Effector CD8-positive, alpha-beta T cell (primary cell): ENCODE data around the gene ZCCHC4.

Experiments used
- DNase-seq: peaks from one replicate; lab custom pipeline; 2025; lab: John Stamatoyannopoulos, UW
- total RNA-seq, 4 experiments: gene quantifications; one replicate each; lab custom pipeline; 2026; lab: John Stamatoyannopoulos, UW

Gene ZCCHC4
- total RNA-seq: 12.9 to 23.4 (median 18.4) reads per million in 4 experiments

- DNase-seq: peak; percentile 87
Measured at GRCh38 chr4:25312496-25313200, at the start of gene ZCCHC4. Gene ZCCHC4 (plus strand): TSS chr4:25312774. CDS start chr4:25312810, 36 bp downstream.

GRCh38 chr4:25271866-25272265 lies 40.7 kb upstream of the ZCCHC4 start:
- DNase-seq: no peak

DNA sequence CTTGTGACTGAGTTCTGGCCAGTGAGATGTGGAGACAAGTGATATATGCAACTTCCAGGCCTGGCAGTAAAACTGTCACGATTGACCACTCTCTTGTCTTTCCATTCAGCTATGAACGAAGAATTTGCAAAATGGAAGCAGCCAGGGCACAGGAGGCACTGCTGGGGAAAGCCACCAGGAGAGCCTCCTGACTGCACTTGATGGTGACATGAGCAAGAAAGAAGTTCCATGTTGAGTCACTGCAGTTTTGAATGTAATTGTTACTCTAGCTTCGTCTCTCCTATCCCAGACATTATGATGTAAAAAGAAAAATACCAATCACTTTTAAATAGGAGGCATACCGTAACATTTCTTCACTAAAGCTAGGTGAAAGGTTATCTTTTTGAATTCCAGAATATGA lies 32.4 kb upstream of the ZCCHC4 start:
- no peak for DNase-seq

DNA sequence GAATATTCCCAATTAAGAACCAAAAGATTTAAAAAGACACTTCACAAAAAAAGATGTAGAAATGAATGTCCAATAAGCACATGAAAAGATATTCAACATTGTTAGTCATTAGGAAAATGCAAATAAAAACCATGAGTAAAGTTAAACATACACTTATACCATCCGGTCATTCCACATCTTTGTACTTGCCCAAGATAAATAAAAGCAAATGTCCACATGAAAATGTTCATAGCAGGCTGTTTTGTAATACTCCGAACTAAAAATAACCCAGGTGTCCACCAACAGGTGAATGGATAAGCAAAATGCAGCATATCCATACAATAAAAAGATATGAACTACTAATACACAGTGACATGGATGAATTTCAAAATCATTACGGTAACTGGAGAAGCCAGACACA lies 28.6 kb upstream of the ZCCHC4 start:
- no peak for DNase-seq

DNA sequence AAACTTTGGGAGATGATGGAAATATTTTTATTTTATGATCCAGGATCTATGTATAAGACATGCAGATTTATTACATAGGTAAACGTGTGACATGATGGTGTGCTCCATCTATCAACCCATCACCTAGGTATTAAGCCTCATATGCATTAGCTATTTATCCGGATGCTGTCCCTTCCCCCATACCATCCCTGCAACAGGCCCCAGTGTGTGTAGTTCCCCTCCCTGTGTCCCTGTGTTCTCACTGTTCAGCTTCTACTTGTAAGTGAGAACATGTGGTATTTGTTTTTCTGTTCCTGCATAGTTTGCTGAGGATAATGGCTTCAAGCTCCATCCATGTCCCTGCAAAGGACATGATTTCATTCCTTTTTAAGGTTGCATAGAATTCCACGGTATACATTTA lies 28.1 kb upstream of the ZCCHC4 start:
- no peak for DNase-seq

DNA sequence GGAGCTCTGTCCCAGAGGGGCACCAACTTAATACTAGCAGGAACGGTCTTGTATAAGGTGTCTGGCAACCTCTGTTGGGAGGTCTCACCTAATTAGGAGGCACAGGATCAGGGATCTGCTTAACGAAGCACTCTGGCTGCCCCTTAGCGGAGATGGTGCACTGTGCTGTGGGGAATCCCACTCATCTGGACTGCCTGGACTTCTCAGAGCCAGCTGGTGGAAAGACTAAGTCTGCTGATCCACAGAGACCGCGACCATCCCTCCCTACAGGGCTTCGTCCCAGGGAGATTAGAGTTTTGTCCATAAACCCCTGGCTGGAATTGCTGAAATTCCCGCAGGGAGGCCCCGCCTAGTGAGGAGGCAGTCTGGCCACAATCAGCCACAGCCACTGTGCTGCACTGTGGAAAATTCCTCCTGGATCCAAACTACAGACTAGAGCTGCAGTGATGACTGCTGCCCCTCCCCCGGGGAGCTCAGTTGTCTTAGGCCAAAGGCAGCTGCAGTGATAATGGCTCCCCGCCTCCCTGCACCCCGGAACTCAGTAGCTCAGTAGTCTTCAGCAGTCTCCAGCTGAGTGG lies 22.0 kb upstream of the ZCCHC4 start:
- DNase-seq: no peak

- DNase-seq: no peak
Measured at GRCh38 chr4:25291158-25291733, 21.3 kb upstream of the ZCCHC4 start.

DNA sequence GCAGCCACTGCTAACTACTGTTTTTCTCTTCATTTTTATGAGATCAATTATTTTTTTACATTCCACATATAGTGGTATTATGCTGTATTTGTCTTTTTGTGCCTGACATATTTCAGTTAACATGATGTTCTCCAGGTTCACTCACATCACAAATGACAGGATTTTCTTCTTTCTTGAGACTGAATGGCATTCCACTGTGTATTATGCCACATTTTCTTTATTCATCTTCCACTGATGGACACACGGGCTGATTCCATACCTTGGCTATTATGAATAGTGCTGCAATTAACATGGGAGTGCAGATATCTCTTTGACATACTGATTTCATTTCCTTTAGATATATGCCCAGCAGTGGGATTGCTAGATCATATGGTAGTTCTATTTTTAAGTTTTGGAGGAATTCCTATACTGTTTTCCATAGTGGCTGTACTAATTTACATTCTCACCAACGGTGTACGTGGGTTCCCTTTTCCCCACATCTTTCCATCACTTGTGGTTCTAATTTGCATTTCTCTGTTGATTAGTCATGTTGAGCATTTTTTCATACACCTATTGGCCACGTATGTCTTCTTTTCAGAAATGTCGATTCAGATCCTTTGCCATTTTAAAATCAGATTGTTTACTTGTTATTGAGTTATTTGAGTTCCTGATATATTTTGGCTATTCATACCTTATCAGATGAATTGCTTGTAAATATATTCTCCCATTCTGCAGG lies 14.9 kb upstream of the ZCCHC4 start:
- DNase-seq: no peak

DNA sequence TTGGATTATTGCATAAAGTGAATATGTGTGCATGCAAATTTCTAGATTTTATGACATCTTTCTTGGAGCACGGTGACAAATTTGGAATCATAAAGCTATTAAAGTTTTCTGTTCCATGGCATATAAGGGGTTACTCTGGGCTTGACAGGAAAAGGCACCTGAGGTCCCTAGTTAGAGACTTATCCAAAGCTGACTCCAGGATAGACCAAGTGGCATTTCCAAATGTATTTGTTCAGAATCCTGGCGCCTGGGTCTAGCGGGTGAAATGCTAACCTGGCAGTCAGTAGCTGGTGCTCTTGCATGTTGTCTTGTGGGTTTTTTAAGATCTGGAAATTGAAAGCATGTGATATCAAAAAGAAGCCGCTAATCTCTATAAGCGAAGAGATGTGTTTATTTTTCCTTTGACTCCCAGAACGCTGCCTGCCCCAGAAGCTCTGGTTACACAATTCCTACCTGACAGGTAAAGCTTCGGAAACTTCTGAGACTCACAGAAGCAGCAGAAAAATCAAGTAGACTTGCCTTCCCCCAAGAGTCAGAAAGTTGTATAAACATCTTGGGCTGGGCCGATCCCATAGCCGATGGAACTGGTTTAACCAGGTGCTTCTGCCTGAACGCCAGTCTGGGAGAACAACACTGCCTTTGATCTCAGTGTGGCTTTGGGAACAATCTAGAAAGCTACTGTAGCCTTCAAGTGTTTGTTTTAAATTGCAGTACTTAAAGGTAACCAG lies 12.9 kb upstream of the ZCCHC4 start:
- DNase-seq: no peak

DNA sequence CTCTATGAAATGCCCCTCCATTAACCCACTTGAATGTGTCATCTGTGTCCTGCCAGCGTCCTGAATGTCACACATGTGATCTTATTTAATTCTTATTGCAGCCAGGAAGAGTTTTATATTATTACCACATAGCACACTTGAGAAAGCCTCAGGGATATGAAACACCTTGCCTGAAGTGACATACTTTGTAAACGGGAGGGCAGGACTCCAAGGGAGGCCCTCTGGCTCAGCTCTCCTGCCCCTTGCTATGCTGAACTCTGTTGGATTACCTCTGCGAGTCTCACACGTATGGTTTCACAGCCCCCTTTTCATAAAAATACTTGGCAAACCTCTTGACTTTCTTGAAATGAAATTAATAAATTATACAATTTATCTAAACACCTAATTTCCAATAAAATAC lies 11.1 kb upstream of the ZCCHC4 start:
- no peak for DNase-seq

- DNase-seq: no peak
Measured at GRCh38 chr4:25302626-25303025, 9.9 kb upstream of the ZCCHC4 start.

DNA sequence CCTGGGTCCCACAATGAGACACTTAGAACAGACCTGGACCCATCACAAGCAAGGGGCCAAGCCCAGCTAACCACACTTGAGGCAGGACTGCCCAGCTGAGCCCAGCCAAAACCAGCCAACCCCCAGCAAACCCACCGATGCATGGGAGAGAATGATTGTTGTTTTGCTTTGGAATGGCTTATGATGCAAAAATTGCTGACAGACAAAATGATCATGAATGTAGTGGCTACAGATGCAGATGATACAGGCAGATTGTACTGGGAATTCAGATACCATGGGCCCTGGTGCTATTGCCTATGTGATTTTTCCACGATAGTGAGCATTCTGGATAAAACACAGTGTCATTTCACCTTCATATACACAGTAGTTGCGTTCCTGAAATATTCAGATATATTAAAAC lies 9.0 kb upstream of the ZCCHC4 start:
- no peak for DNase-seq

- DNase-seq: no peak
Measured at GRCh38 chr4:25306518-25307057, 6.0 kb upstream of the ZCCHC4 start.

GRCh38 chr4:25307596-25307995 lies 5.0 kb upstream of the ZCCHC4 start:
- DNase-seq: no peak

DNA sequence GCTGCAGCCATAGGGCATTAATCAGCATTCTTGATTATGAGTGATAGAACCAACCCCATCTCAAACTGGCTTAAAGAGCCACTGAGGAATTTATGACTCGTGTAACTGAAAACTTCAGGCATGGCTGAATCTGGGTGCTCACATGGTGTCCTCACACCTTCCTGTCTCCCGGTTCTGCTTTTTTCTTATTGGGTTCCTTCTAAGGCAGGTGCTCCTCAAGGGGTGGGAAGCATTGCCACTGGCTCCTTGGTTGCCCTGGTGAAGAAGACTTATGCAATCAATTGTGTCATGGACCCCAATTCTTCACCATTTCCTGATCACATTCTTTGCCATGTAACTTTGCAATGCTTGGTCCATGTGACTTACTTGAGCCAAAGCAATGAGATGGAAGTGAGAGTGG lies 4.3 kb upstream of the ZCCHC4 start:
- no peak for DNase-seq

- no peak for DNase-seq
Measured at GRCh38 chr4:25308761-25309160, 3.8 kb upstream of the ZCCHC4 start.

DNA sequence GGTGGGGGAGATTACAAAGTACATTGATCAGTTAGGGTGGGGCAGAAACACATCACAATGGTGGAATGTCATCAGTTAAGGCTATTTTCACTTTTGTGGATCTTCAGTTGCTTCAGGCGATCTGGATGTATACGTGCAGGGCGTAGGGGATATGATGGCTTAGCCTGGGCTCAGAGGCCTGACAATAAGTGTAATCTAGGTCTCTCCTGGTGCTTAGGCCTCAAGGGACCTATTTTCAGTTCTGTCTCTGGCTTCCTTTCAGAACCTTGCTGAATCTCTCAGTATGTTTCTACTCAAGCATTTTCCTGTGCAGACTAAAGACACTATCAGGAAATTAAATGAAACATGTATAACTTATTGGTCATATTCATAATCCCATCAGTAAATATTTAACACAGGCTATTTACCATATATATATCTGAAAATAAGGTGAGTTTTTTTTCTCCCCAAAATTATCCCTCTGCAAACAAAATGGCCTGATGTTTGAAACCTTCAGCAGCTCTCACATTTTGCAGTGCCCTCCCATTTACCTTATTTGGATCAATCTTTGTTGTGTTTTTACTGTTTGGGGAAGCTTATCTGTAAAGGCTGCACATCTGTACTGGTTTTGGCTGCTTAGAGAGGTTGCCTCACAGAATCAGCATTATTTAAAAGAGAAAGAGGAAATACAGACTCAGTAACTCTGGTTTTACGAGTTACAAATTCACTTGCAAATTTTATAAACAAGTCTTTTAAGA lies 2.3 kb upstream of the ZCCHC4 start:
- DNase-seq: no peak

GRCh38 chr4:25310803-25311166 lies 1.8 kb upstream of the ZCCHC4 start:
- no peak for DNase-seq

DNA sequence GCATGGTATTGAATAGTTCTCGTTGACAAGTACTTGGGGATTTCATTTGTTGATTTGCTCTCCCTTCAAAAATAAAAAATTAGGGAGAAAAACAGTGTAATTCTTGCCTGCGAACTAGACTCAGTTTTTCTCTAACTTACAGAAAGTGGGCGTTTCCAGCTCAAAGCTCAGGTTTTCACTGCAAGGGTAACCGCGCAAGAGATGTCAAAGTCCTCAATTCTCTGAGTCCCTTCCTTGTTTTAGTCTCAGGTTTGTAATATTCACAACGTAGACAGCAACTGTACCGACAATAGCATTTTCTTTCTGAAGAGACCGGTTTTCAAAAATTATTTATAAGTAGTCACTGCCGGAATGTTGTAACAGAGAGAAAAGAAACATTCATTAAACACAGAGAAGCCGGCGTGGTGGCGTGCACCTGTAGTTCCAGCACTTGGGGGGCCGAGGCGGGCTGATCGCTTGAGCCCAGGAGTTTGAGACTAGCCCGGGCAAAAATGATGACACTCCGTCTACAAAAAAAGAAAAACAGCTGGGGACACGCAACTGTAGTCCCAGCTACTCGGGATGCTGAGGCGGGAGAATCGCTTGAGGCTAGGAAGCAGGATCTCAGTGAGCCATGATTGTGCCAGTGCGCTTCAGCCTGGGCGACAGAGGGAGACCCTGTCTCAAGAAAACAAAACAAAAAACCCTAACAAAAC lies 774 bp downstream of the ZCCHC4 start:
- no peak for DNase-seq

- no peak for DNase-seq
Measured at GRCh38 chr4:25320336-25320735, 7.8 kb downstream of the ZCCHC4 start.

DNA sequence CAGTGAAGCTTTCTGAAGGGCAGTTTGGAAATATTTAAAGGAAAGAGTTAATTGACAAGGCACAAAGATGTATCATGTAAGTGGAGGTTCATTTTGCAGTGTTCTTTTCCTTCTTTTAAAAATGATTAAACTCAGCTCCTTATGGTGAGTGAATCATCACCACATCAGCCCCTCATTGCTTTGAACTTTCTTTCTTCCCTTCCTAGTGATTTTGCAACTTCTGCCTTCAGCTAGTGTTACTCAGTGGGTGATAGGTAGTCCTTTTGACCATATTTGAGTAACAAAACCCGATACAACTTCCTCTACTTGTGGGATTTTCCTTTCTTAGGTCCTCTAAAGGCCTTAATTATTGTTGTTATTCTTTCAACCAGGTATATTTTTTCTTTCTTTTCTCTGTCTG lies 8.2 kb downstream of the ZCCHC4 start:
- no peak for DNase-seq
